Smooth muscle cell (in vitro differentiated cells): ENCODE data around the gene SV2B. TPM values are rescaled to one million over a fixed set of nuclear protein-coding genes. Genes with fewer than 3 reads are reported as not detected.

Experiments
- DNase-seq: peaks from one replicate; lab custom pipeline; 2025; ENCODE audit not compliant: unreplicated experiment; lab: John Stamatoyannopoulos, UW
- H2AFZ ChIP-seq: fragments of 200-600 bp; sonication (generic); 2 replicates; pipeline ENCODE4 v1.6.0; 2016; ENCODE audit warnings: antibody characterized with exemption, low read depth, mild to moderate bottlenecking
- H3F3A ChIP-seq: fragments of 200-600 bp; sonication (generic); 2 replicates; pipeline ENCODE4 v1.6.0; 2017; ENCODE audit warnings: antibody characterized with exemption, low read depth
- H3K27ac ChIP-seq: fragments of 200-600 bp; sonication (generic); 2 replicates; pipeline ENCODE4 v1.5.1; 2016; ENCODE audit warnings: low read depth, mild to moderate bottlenecking
- H3K27me3 ChIP-seq: fragments of 200-600 bp; sonication (generic); 2 replicates; pipeline ENCODE4 v1.6.1; 2016; ENCODE audit warnings: low read depth, mild to moderate bottlenecking
- H3K36me3 ChIP-seq: fragments of 200-600 bp; sonication (generic); 2 replicates; pipeline ENCODE4 v1.5.1; 2016; ENCODE audit warnings: low read depth
- H3K4me1 ChIP-seq: fragments of 200-600 bp; sonication (generic); 2 replicates; pipeline ENCODE4 v1.5.1; 2016; ENCODE audit warnings: low read depth
- H3K4me2 ChIP-seq: fragments of 200-600 bp; sonication (generic); 2 replicates; pipeline ENCODE4 v1.6.0; 2016; ENCODE audit warnings: mild to moderate bottlenecking
- H3K4me3 ChIP-seq: fragments of 200-600 bp; sonication (generic); 2 replicates; pipeline ENCODE4 v1.5.1; 2016; ENCODE audit warnings: mild to moderate bottlenecking
- H3K79me2 ChIP-seq: fragments of 200-600 bp; sonication (generic); 2 replicates; pipeline ENCODE4 v1.6.0; 2016; ENCODE audit warnings: low read depth, mild to moderate bottlenecking
- H3K9ac ChIP-seq: fragments of 200-600 bp; sonication (generic); 2 replicates; pipeline ENCODE4 v1.6.0; 2016; ENCODE audit warnings: low read depth
- H3K9me3 ChIP-seq: fragments of 200-600 bp; sonication (generic); replicated peaks from 2 replicates; pipeline ENCODE4 v1.5.1; 2016; ENCODE audit warnings: low read depth
- H4K20me1 ChIP-seq: fragments of 200-600 bp; sonication (generic); 2 replicates; pipeline ENCODE4 v1.6.0; 2016; ENCODE audit warnings: low read depth
- CTCF ChIP-seq: fragments of 200-600 bp; sonication (generic); IDR thresholded peaks from 2 replicates; pipeline ENCODE4 v1.5.1; 2017; ENCODE audit warnings: borderline replicate concordance, mild to moderate bottlenecking, antibody characterized with exemption; ENCODE audit not compliant: insufficient read depth, poor library complexity, severe bottlenecking
- WGBS: methylation state at CpG from one replicate; pipeline ENCODE4 v1.1.7; 2016; ENCODE audit warnings: low lambda C conversion rate; 5-methylcytosine and 5-hydroxymethylcytosine counted together
- polyA plus RNA-seq: library from polyadenylated mRNA; unstranded; fragments of >200 nt; fragmentation: Nextera tagmentation; extraction: Ambion mirVana; gene quantifications from 2 replicates; pipeline ENCODE4 v1.2.1, GENCODE V29; 2016
- total RNA-seq: library from RNA; depleted of rRNA; stranded (reverse); fragments of >200 nt; gene quantifications from 2 replicates; pipeline ENCODE4 v1.2.3, GENCODE V29; 2014

The SV2B gene
- total and polyA plus RNA-seq, 2 experiments from 2014 or later, result not detected

GRCh38 chr15:91281947-91282346 is 181.9 kb downstream of the SV2B start:
- Histone ChIP-seq H3K27me3 (no peaks in the 10 kb centered on the region), H3K4me2 (no peak overlapping the region), H3K4me3 (no peak overlapping the region), H2AFZ (no peak overlapping the region), H3K4me1 (no peaks in the 10 kb centered on the region), H3K27ac (no peak overlapping the region), H4K20me1 (no peaks in the 10 kb centered on the region), H3K36me3 (no peaks in the 10 kb centered on the region), H3K9ac (no peak overlapping the region), H3F3A (no peaks in the 10 kb centered on the region), H3K9me3 (no peaks in the 10 kb centered on the region), H3K79me2 (no peaks in the 10 kb centered on the region)
- 93% methylated on average over 4 of the region's 4 CpGs for WGBS
- no peak for TF ChIP-seq CTCF
- no peak for DNase-seq

- no peaks in the 10 kb centered on the region for H4K20me1 ChIP-seq
- DNase-seq, result no peak
- WGBS, result 83% methylated on average over 1 of the region's 1 CpG
- H3K27me3 ChIP-seq, result no peaks in the 10 kb centered on the region
- no peaks in the 10 kb centered on the region for H3K4me1 ChIP-seq
- no peak overlapping the region for H3K9ac ChIP-seq
- H3F3A ChIP-seq, result no peaks in the 10 kb centered on the region
- H3K4me3 ChIP-seq, result no peak overlapping the region
- H2AFZ ChIP-seq, result no peak overlapping the region
- H3K4me2 ChIP-seq, result no peak overlapping the region
- no peaks in the 10 kb centered on the region for H3K9me3 ChIP-seq
- no peaks in the 10 kb centered on the region for H3K36me3 ChIP-seq
- no peaks in the 10 kb centered on the region for H3K79me2 ChIP-seq
- no peak for TF ChIP-seq CTCF
- no peak overlapping the region for H3K27ac ChIP-seq
These were observed 182.4 kb downstream of the SV2B start for GRCh38 chr15:91282486-91282885.

GRCh38 chr15:91283155-91283554 is 183.1 kb downstream of the SV2B start:
- DNase-seq, result no peak
- Histone ChIP-seq H3K4me1 (no peaks in the 10 kb centered on the region), H3F3A (no peaks in the 10 kb centered on the region), H3K27me3 (no peaks in the 10 kb centered on the region), H3K4me3 (no peak overlapping the region), H3K27ac (no peak overlapping the region), H4K20me1 (no peaks in the 10 kb centered on the region), H3K36me3 (no peaks in the 10 kb centered on the region), H3K9me3 (no peaks in the 10 kb centered on the region), H3K79me2 (no peaks in the 10 kb centered on the region), H3K4me2 (no peak overlapping the region), H2AFZ (no peak overlapping the region), H3K9ac (no peak overlapping the region)
- TF ChIP-seq CTCF, result no peak
- 95% methylated on average over 2 of the region's 2 CpGs for WGBS

GRCh38 chr15:91284758-91285466 is 184.9 kb downstream of the SV2B start:
- no peaks in the 10 kb centered on the region for H3K27me3 ChIP-seq
- H3F3A ChIP-seq, result no peaks in the 10 kb centered on the region
- no peak overlapping the region for H2AFZ ChIP-seq
- no peaks in the 10 kb centered on the region for H3K79me2 ChIP-seq
- H3K4me1 ChIP-seq, result no peaks in the 10 kb centered on the region
- no peaks in the 10 kb centered on the region for H3K36me3 ChIP-seq
- H3K4me3 ChIP-seq, result no peak overlapping the region
- no peak overlapping the region for H3K4me2 ChIP-seq
- no peak for TF ChIP-seq CTCF
- DNase-seq, result no peak
- no peak overlapping the region for H3K9ac ChIP-seq
- H3K9me3 ChIP-seq, result no peaks in the 10 kb centered on the region
- no peak overlapping the region for H3K27ac ChIP-seq
- WGBS, result 85% methylated on average over 13 of the region's 13 CpGs
- H4K20me1 ChIP-seq, result no peaks in the 10 kb centered on the region
